Osteoblast (primary cell): ENCODE data around the gene IGSF11. TPM values are rescaled to one million over a fixed set of nuclear protein-coding genes. Genes with fewer than 3 reads are reported as not detected.

Experiments used
- DNase-seq: peaks from one replicate; pipeline ENCODE4 v3.0.0; 2011; ENCODE audit warnings: low spot score, mixed read lengths; ENCODE audit not compliant: insufficient read length; ENCODE audit errors: missing footprints
- H2AFZ ChIP-seq: 2 replicates; pipeline ENCODE4 v1.6.0; 2011; ENCODE audit warnings: mild to moderate bottlenecking, low read length
- H3K27ac ChIP-seq: 2 replicates; pipeline ENCODE4 v1.5.1; 2011; ENCODE audit warnings: mild to moderate bottlenecking, low read depth, low read length, moderate library complexity
- H3K27me3 ChIP-seq: 2 replicates; pipeline ENCODE4 v1.6.0; 2012; ENCODE audit warnings: mild to moderate bottlenecking, control low read depth, inconsistent platforms, low read length, moderate library complexity; ENCODE audit not compliant: insufficient read depth
- H3K36me3 ChIP-seq: 2 replicates; pipeline ENCODE4 v1.5.1; 2011; ENCODE audit warnings: mild to moderate bottlenecking, low read length, control low read depth, moderate library complexity; ENCODE audit not compliant: insufficient read depth
- H3K4me1 ChIP-seq: 2 replicates; pipeline ENCODE4 v1.5.1; 2011; ENCODE audit warnings: mild to moderate bottlenecking, low read length, control low read depth, moderate library complexity; ENCODE audit not compliant: insufficient read depth
- H3K4me2 ChIP-seq: 2 replicates; pipeline ENCODE4 v1.6.0; 2011; ENCODE audit warnings: mild to moderate bottlenecking, low read length; ENCODE audit not compliant: insufficient read depth
- H3K4me3 ChIP-seq: fragments of 200-600 bp; sonication (generic); 3 replicates; pipeline ENCODE4 v1.5.1; 2012; ENCODE audit warnings: mild to moderate bottlenecking, low read length, inconsistent platforms; ENCODE audit not compliant: insufficient read depth
- H3K79me2 ChIP-seq: 2 replicates; pipeline ENCODE4 v1.6.0; 2012; ENCODE audit warnings: mild to moderate bottlenecking, low read length, control low read depth, inconsistent platforms; ENCODE audit not compliant: insufficient read depth
- H3K9me3 ChIP-seq: 2 replicates; pipeline ENCODE4 v1.5.1; 2011; ENCODE audit warnings: low read depth, low read length, control low read depth
- H4K20me1 ChIP-seq: 2 replicates; pipeline ENCODE4 v1.6.0; 2012; ENCODE audit warnings: mild to moderate bottlenecking, low read length, control low read depth; ENCODE audit not compliant: insufficient read depth
- total RNA-seq: library from RNA; depleted of rRNA; stranded (reverse); fragments of >200 nt; gene quantifications from 2 replicates; pipeline ENCODE4 v1.2.3, GENCODE V29; 2012
- TF ChIP-seq, protein P1 (sequence below): IDR thresholded peaks from 2 replicates; pipeline ENCODE4 v1.5.1; 2011; ENCODE audit warnings: mild to moderate bottlenecking, low read depth, low read length, moderate library complexity; ENCODE audit errors: extremely low read depth

Gene IGSF11
- total RNA-seq, 1 donor: 0.36 TPM

DNA sequence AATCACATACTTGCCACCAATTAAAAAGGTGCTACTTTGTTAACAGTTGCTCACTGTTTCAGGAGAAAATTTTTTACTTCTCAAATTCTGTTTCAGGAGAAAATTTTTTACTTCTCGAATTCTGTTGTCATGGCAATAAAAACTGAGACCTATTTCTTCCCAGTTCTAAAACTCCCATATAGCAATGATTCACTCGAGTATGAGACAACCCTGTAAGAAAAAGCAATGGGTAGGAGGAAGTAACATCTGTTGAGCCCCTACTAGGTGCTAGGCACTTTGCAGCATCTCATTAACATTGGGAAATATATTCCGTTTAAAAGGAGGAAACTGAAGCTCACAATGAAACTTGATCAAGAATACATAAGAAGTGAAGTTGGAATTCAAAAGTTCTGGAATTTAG, 35.1 kb upstream of the IGSF11 start:
- TF ChIP-seq, protein P1, sequence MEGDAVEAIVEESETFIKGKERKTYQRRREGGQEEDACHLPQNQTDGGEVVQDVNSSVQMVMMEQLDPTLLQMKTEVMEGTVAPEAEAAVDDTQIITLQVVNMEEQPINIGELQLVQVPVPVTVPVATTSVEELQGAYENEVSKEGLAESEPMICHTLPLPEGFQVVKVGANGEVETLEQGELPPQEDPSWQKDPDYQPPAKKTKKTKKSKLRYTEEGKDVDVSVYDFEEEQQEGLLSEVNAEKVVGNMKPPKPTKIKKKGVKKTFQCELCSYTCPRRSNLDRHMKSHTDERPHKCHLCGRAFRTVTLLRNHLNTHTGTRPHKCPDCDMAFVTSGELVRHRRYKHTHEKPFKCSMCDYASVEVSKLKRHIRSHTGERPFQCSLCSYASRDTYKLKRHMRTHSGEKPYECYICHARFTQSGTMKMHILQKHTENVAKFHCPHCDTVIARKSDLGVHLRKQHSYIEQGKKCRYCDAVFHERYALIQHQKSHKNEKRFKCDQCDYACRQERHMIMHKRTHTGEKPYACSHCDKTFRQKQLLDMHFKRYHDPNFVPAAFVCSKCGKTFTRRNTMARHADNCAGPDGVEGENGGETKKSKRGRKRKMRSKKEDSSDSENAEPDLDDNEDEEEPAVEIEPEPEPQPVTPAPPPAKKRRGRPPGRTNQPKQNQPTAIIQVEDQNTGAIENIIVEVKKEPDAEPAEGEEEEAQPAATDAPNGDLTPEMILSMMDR: no peak
- Histone ChIP-seq H3K4me1 (no peaks in the 10 kb centered on the region), H3K9me3 (no peaks in the 10 kb centered on the region), H3K36me3 (no peaks in the 10 kb centered on the region), H3K4me3 (no peak overlapping the region), H3K27ac (no peak overlapping the region), H2AFZ (no peak overlapping the region), H3K27me3 (no peaks in the 10 kb centered on the region), H3K79me2 (no peaks in the 10 kb centered on the region), H4K20me1 (no peaks in the 10 kb centered on the region), H3K4me2 (no peak overlapping the region)
- no peak for DNase-seq

- Histone ChIP-seq H2AFZ (no peak overlapping the region), H3K27me3 (no peaks in the 10 kb centered on the region), H3K4me1 (no peaks in the 10 kb centered on the region), H3K4me3 (no peak overlapping the region), H4K20me1 (no peaks in the 10 kb centered on the region), H3K79me2 (no peaks in the 10 kb centered on the region), H3K27ac (no peak overlapping the region), H3K36me3 (no peaks in the 10 kb centered on the region), H3K4me2 (no peak overlapping the region), H3K9me3 (no peaks in the 10 kb centered on the region)
- TF ChIP-seq, protein P1: no peak
- DNase-seq: no peak
These were observed 28.8 kb upstream of the IGSF11 start for GRCh38 chr3:119063471-119063870.

DNA sequence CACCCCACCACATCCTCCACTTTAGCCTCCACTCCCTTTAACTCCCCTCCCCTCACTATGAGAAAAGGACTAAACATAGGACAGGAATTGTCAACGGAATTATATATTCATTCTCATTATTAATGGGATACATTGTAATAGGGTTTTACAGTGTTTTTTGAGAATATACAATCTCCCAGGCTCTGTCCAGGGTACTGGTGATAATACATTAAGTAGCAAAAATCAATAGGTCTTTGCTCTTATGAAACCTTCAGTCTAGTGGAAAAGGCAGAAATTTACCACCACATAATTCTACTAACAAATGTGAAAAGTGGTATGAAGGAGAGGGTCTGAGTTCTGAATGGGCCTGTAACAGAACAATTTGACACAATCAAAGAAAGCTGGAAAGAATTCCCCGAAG, 28.2 kb upstream of the IGSF11 start:
- no peaks in the 10 kb centered on the region for H3K79me2 ChIP-seq
- DNase-seq: no peak
- no peaks in the 10 kb centered on the region for H3K27me3 ChIP-seq
- H3K4me3 ChIP-seq: no peak overlapping the region
- no peaks in the 10 kb centered on the region for H3K4me1 ChIP-seq
- TF ChIP-seq, protein P1: no peak
- H2AFZ ChIP-seq: no peak overlapping the region
- H3K4me2 ChIP-seq: no peak overlapping the region
- H3K9me3 ChIP-seq: no peaks in the 10 kb centered on the region
- no peak overlapping the region for H3K27ac ChIP-seq
- H3K36me3 ChIP-seq: no peaks in the 10 kb centered on the region
- H4K20me1 ChIP-seq: no peaks in the 10 kb centered on the region

- TF ChIP-seq, protein P1: no peak
- H3K4me1 ChIP-seq: no peaks in the 10 kb centered on the region
- H3K4me3 ChIP-seq: no peak overlapping the region
- no peaks in the 10 kb centered on the region for H3K27me3 ChIP-seq
- no peaks in the 10 kb centered on the region for H3K9me3 ChIP-seq
- no peaks in the 10 kb centered on the region for H3K36me3 ChIP-seq
- H3K79me2 ChIP-seq: no peaks in the 10 kb centered on the region
- no peak overlapping the region for H3K4me2 ChIP-seq
- no peaks in the 10 kb centered on the region for H4K20me1 ChIP-seq
- no peak overlapping the region for H2AFZ ChIP-seq
- no peak overlapping the region for H3K27ac ChIP-seq
- no peak for DNase-seq
These were observed 9.9 kb upstream of the IGSF11 start for GRCh38 chr3:119044593-119044992.
